Nephron progenitor cell (in vitro differentiated cells): ENCODE data around the gene TPH1.

ENCODE experiments used
- DNase-seq: peaks from one replicate; pipeline ENCODE4 v3.0.0; 2021
- H3K27ac Mint-ChIP-seq: 2 replicates; pipeline ENCODE4 v1.8.0; 2021; ENCODE audit warnings: mild to moderate bottlenecking, moderate library complexity, mixed read lengths
- H3K27me3 Mint-ChIP-seq: 2 replicates; pipeline ENCODE4 v1.8.0; 2021; ENCODE audit warnings: mild to moderate bottlenecking, low read depth, mixed read lengths; ENCODE audit not compliant: poor library complexity
- H3K36me3 Mint-ChIP-seq: 2 replicates; pipeline ENCODE4 v1.8.0; 2021; ENCODE audit warnings: low read depth, mixed read lengths
- H3K4me1 Mint-ChIP-seq: 2 replicates; pipeline ENCODE4 v1.8.0; 2021; ENCODE audit warnings: mixed read lengths
- H3K4me3 Mint-ChIP-seq: 2 replicates; pipeline ENCODE4 v1.8.0; 2021; ENCODE audit warnings: mild to moderate bottlenecking, moderate library complexity, mixed read lengths
- H3K9me3 Mint-ChIP-seq: 2 replicates; pipeline ENCODE4 v1.8.0; 2021; ENCODE audit warnings: mild to moderate bottlenecking, moderate library complexity, mixed read lengths
- TF ChIP-seq, protein P1 (sequence below): fragments of 200-600 bp; sonication (generic); IDR thresholded peaks from 2 replicates; pipeline ENCODE4 v1.5.0; 2021; ENCODE audit warnings: antibody characterized with exemption

Gene TPH1

GRCh38 chr11:18056561-18057181 lies 10.6 kb upstream of the TPH1 start:
- TF ChIP-seq, protein P1, sequence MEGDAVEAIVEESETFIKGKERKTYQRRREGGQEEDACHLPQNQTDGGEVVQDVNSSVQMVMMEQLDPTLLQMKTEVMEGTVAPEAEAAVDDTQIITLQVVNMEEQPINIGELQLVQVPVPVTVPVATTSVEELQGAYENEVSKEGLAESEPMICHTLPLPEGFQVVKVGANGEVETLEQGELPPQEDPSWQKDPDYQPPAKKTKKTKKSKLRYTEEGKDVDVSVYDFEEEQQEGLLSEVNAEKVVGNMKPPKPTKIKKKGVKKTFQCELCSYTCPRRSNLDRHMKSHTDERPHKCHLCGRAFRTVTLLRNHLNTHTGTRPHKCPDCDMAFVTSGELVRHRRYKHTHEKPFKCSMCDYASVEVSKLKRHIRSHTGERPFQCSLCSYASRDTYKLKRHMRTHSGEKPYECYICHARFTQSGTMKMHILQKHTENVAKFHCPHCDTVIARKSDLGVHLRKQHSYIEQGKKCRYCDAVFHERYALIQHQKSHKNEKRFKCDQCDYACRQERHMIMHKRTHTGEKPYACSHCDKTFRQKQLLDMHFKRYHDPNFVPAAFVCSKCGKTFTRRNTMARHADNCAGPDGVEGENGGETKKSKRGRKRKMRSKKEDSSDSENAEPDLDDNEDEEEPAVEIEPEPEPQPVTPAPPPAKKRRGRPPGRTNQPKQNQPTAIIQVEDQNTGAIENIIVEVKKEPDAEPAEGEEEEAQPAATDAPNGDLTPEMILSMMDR = no peak
- peaks cover 14% of the 10 kb centered on the region for H3K27me3 Mint-ChIP-seq
- H3K4me1 Mint-ChIP-seq = no peaks in the 10 kb centered on the region
- no peaks in the 10 kb centered on the region for H3K9me3 Mint-ChIP-seq
- H3K4me3 Mint-ChIP-seq = no peak overlapping the region
- no peak overlapping the region for H3K27ac Mint-ChIP-seq
- no peaks in the 10 kb centered on the region for H3K36me3 Mint-ChIP-seq
- DNase-seq = no peak

GRCh38 chr11:18054511-18055103 lies 8.5 kb upstream of the TPH1 start:
- TF ChIP-seq, protein P1 = no peak
- DNase-seq = no peak
- Mint-ChIP-seq H3K9me3 (no peaks in the 10 kb centered on the region), H3K27me3 (peaks cover 18% of the 10 kb centered on the region), H3K4me1 (no peaks in the 10 kb centered on the region), H3K27ac (no peak overlapping the region), H3K36me3 (no peaks in the 10 kb centered on the region), H3K4me3 (no peak overlapping the region)

DNA sequence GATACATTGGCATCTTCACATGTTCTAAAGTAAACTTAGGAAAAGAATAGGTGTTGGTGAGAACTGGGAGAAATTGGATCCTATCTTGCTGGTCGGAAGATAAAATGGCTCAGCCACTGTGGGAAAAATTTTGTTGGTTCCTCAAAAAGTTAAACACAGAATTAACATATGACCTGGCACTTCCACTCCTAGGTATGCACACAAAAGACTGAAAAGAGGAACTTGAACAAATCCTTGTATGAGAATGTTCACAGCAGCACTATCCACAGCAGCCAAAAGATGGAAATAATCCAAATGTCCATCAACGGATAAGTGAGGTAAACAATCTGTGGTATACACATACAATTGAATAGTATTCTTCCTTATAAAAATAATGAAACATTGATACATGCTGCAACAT lies 4.8 kb upstream of the TPH1 start:
- Mint-ChIP-seq H3K4me1 (no peaks in the 10 kb centered on the region), H3K4me3 (no peak overlapping the region), H3K27ac (no peak overlapping the region), H3K36me3 (no peaks in the 10 kb centered on the region), H3K9me3 (peaks cover 21% of the 10 kb centered on the region), H3K27me3 (peaks cover 37% of the 10 kb centered on the region)
- TF ChIP-seq, protein P1 = no peak
- no peak for DNase-seq

- peaks cover 35% of the 10 kb centered on the region for H3K27me3 Mint-ChIP-seq
- H3K27ac Mint-ChIP-seq = no peak overlapping the region
- DNase-seq = no peak
- no peaks in the 10 kb centered on the region for H3K36me3 Mint-ChIP-seq
- TF ChIP-seq, protein P1 = no peak
- no peak overlapping the region for H3K4me3 Mint-ChIP-seq
- no peaks in the 10 kb centered on the region for H3K4me1 Mint-ChIP-seq
- no peaks in the 10 kb centered on the region for H3K9me3 Mint-ChIP-seq
Observed at GRCh38 chr11:18036456-18036855, 9.6 kb downstream of the TPH1 start.

- Mint-ChIP-seq H3K4me1 (no peaks in the 10 kb centered on the region), H3K4me3 (no peak overlapping the region), H3K27me3 (peaks cover 11% of the 10 kb centered on the region), H3K27ac (no peak overlapping the region), H3K9me3 (no peaks in the 10 kb centered on the region), H3K36me3 (no peaks in the 10 kb centered on the region)
- no peak for DNase-seq
- TF ChIP-seq, protein P1 = no peak
Observed at GRCh38 chr11:18027475-18027874, 18.6 kb downstream of the TPH1 start.

- Mint-ChIP-seq H3K27ac (no peak overlapping the region), H3K9me3 (no peaks in the 10 kb centered on the region), H3K4me1 (no peaks in the 10 kb centered on the region), H3K36me3 (no peaks in the 10 kb centered on the region), H3K4me3 (no peak overlapping the region), H3K27me3 (peaks cover 8% of the 10 kb centered on the region)
- no peak for DNase-seq
- TF ChIP-seq, protein P1 = no peak
Observed at GRCh38 chr11:18022419-18022818, 23.6 kb downstream of the TPH1 start.
